Forelimb muscle (tissue), 1 donor: ENCODE measurements around the gene KCNK2. TPM values are rescaled to one million over a fixed set of nuclear protein-coding genes. Genes with fewer than 3 reads are reported as not detected.
"Not testable (repeated sequence)": the region's sequence is repeated elsewhere in the genome, so short reads cannot be mapped to it uniquely, and the experiment has no call there.

Source experiments
- DNase-seq: peaks from one replicate; pipeline ENCODE4 v3.0.0-alpha.2; 2013; ENCODE audit warnings: low read depth
- polyA plus RNA-seq: library from polyadenylated mRNA; unstranded; fragments of 120-200 nt; gene quantifications from one replicate; pipeline ENCODE4 v1.2.1, GENCODE V29; 2013; ENCODE audit not compliant: insufficient read length

The KCNK2 gene
- polyA plus RNA-seq, 1 donor: 2.5 TPM

DNA sequence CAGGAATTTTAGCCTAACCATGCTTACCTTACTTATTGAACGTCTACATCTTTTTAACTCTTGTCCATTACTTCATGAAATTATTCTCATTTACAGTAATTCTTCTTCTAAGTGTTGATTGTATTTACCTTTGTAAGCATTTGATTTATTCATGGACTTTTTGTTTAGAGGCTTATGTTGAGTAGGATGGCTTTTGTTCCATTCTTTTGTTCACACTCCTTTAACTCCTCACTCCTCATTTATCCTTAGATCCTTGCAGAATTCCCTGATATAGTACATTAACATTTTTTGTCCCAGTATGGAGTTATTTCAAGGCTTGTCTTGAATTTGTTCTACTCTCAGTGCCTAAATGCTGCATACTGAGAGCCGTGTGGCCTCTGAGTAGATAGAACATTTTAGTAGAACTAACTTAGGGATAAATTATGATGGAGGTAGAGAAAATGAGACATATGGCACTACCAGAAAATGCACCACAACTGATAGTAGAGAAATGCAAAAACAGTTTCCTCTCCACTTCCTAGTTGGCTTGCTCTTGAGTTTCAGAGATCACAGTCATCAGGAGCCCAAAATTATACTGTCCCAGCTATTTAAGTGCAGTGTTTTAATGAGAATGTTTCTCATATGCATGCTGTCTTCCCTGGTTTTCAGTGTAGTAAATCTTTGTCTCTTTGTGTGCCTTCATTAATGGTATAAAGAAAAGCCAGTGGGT lies 69.5 kb downstream of the KCNK2 start:
- no peak for DNase-seq

DNA sequence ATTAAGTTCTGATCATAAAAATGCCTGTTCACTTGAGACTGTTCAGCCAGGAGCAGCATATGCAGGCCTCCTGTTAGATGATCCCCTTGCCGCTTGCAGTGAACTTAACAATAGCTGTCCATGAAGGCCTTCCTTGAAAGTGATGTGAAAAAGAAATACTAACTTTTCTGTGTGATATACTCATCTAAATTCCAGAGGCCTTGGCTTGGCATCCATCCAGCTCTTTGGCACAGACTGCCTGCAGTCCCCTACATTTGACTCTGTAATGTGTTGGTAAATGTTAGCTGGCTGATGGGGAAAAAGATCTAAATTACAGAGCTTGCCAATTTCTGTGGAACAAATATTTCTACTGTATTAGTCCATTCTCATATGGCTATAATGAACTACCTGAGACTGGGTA lies 73.7 kb downstream of the KCNK2 start:
- no peak for DNase-seq

DNA sequence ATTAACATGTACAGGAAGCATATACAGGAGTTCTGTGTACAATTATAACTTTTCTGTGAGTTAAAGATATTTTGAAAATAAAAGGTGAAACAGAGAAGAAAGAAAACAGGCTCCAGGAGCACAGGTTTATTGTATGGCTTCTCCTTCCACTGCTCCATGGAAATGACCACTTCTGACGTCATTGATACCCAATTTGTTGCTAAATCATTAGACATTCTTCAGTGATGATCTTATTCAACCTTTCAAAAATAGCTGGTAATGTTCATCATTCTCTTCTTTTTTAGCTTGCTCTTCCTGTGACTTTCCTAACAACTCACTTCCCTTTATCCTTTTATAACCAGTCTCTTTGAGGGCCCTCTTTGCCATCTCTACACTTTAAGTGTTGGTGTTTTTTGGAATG lies 77.8 kb downstream of the KCNK2 start:
- no peak for DNase-seq

DNA sequence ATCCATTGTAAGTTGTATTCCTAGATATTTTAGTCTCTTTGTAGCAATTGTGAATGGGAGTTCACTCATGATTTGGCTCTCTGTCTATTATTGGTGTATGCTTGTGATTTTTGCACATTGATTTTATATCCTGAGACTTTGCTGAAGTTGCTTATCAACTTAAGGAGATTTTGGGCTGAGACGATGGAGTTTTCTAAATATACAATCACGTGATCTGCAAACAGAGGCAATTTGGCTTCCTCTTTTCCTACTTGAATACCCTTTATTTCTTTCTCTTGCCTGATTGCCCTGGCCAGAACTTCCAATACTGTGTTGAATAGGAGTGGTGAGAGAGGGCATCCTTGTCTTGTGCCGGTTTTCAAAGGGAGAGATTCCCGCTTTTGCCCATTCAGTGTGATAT lies 80.6 kb downstream of the KCNK2 start:
- DNase-seq: not testable (repeated sequence)

DNA sequence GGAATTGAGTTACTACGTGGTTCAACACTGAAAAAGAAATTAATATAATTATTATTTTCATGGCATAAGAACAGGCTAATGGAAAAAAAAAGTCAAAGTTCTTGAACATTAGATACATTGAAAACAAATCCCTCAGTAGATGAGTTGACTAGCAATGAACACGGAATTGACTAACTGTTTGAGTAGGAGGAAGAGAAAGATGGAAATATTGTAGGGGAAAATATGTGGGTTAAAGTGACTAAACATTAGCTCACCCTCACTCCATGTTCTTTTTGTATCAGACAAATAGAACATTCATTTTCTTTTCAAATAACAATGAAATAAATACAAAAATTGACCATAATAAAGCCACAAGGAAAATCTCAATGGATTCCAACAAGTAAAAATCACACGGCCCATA lies 84.3 kb downstream of the KCNK2 start:
- DNase-seq: no peak

DNA sequence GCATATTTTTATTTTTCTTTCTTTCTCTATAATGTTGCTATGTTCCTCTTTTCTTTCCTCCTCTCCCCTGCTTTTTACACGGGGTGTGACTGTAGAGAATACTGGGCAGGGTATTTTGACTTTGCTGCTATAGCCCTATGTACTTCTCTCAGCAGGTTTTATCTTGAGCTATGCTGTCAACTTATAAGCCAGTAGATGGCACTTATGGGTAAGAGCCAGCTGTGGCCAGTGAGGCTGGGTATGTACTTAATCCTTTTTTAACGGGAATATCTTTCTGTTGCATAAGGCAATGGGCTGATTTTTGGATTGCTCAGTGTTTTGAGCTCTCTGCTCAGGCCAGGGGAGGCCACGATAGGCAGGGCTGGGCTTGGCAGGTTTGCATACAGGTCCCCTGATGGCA lies 99.0 kb downstream of the KCNK2 start:
- no peak for DNase-seq

DNA sequence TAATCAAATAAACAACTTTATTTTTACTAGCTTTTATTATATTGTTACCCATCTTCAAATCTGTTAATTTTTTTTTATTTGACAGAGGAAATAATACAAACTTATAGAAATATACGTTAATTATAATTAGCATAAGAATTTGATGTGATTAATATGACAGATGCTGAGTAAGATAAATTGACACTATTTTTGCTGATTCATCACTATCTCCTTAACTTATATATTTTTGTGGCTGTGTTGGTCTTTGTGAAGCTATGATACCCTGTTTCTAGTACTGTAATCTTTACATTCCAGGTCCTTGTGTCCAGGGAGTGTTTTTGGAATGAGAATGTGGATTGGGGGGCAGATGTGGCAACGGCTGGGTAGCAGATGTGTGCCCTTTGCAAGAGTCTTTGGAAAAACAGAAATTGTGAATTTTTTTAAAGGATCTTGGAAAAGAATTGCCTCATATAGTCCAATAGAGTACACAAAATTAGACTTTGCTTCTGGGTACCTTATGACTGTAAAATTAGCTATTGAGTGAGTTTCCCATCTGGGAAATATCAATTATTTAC lies 102.6 kb downstream of the KCNK2 start:
- DNase-seq: no peak

DNA sequence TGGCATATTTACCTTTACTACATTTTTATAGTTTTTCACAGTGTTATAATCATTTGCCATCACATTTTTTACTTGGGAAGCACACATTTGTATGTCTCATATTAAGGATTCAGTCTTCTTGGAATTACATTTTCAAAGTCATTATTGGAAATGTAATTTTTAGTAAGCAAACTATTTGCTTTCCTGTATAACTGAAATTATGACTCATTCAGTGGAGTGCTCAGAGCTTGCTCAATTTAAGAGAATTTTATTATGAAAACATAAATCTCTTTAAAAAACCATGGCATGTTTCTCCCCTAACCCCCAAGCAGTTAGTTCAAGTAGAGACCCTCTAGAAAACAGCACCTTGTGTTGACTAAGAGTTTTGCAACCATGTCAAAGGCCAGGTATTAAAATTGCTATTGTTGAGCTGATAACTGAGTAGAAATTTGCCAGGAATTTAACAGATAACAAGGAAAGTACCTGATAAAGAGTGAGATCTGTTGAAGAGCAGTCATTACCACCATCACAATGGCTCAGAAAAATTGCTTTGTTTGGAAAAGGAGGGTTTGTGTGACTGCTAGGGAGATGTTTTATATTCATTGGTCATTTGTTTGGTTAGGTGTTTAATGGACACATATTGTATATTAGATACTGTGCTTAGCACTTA lies 105.9 kb downstream of the KCNK2 start:
- DNase-seq: no peak

DNA sequence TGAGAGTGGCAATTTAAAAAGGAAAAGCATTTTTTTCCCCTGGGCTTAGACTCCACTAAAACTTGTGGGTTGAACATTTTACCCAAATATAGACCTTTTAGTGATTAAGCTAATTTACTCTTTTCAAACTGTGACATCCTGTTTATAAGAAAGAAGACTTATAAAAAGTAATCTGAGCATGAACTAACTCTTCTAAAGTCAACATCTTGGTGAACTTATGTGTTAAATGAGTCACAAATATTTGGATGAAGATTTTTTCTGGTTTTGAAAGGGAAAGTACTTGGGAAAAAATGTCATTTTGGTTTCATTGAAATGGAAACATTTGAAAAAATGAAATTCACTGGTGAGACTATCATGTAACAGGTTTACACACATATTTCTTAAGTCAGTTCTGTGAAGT lies 109.8 kb downstream of the KCNK2 start:
- DNase-seq: no peak

DNA sequence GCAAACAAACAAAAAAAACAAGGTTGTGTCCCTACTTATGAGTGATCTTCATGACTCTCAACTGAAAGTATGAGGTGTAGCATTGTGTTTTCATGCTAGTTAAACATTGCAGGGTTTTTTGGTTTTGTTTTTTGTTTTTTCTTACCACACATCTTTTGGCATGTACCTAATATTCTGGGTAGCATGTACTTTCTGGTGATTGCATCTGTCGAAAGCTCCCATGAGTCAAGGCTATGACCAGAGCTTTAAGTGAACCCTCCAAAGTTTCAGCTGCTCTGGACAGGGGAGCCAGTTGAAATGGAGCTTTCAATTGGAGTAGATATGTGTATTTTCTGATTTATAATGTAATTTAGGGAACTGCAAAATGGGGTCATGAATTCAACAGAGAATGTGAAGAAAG lies 115.5 kb downstream of the KCNK2 start:
- no peak for DNase-seq

DNA sequence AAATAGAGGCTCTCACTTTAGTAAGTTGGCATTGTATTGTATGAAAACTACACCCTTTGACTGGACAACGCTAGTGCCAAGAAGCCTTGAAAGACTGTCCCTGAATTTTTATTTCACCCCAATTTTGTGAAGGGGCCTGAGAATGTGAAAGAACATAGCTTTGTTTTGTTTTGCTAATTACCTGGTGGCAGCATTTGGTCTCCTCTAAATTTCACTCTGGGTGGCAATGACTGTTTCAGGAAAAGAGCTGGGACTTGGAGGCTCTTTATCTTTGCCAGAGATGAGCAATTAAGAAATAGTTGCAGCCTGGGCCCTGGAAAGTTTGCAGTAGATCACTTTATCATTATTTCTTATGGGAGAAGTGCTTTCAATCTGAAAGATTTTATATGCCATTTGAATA lies 117.6 kb downstream of the KCNK2 start:
- no peak for DNase-seq

DNA sequence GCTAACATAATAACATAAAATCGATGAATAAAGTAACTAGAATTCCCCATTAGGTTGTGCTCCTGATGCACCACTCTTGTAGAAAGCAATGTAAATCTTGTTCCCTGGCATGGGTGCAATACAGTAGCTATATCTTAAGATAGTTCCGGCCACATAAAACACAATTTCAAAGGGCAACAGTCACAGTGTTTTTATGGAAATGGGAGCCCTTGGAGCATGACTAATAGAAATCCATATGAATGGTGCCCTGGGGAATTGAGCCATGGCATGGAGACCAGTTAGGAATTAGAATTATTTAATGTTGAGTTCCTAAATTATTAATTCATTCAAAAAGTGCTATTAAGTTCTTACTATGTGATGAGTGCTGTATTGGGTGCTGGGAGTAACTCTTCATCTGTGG lies 118.7 kb downstream of the KCNK2 start:
- no peak for DNase-seq

DNA sequence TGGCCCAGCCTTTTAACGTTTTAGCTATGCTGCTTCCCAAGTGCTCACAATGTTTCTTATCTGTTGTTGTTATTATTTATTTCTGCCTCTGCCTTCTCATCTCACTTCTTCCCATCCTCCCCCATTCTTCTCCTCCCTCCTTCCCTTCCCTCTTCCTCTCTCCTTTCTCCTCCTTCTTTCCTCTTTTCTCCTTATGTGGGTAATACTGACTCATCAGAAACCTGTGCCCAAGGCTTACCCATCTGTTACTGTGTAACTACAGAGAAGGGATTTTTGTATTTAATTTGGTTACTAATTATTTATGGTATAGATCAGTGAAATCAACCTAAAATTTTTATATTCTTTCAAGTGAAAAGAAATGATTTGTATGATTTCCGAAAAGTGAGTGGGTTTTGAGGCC lies 120.3 kb downstream of the KCNK2 start:
- no peak for DNase-seq

DNA sequence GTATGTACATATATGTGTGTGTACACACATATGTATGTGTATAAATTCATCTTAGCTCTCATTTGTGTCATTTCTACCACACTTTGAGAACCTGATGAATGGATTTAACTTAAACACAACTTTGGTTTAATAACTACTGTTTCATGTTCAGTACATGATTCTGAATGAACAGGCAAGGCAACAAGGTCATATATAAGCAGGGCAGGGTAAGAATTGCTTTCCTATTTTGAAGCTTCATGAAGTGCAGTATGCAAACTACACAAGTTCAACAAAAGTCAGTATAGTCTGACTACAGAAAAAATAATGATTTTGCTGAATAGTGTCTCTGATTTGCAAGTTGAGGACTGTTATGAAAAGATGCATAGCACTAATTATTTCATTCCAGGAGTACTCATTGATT lies 127.6 kb downstream of the KCNK2 start:
- DNase-seq: no peak

DNA sequence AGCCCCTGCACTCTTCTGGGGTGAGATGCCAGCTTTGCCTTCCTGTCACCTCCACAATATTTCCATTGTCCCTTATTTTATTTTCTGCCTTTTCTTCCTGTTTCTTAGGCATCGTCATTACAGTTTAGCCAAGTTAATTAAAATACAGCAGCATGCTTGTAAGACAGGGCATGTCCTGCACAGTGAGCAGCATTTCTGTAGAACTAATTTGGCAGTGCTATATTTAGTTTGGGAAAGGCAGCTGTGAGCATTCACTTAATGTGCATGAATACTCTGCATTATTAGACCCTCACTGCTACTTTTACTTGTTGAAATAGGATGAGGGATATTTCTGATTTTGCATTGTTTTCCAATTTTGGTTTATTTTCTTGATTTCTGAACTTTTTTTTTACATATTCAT lies 133.3 kb downstream of the KCNK2 start:
- DNase-seq: no peak

DNA sequence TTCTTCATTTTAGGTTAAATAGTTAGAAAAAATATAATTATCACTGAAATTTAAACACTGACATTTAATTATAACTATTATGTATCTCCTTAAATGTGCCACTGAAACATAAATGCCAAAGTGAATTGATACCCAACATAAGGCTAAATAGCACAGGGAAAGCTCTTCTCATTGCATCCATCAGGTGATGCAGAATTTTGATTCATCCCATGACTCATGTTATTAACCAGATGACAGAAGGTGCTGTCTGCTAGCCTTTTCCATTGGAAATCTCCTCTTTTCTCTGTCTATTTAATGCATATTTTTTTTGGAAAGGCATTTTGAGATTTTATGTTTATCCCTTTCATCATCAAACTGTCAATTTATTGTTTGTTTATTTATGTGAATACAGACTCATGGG lies 136.8 kb downstream of the KCNK2 start:
- no peak for DNase-seq

DNA sequence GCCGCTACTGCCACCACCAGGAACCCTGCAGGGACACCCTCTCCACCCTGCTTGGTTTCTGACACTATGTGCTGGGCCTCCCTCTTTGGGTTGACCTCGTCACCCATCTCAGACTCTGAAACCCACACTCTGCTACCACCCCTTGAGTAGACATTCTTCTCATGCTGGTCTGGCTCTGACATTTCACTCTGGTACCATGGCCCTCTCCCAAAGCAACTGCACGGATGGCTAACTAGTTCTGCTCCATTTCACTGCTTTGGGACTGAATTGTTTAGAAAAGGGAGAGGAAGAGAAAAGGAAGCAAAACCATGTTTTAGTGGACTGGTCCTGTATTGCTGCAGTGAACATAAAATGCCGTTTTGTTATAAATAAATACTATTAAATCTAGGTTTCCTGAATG lies 137.8 kb downstream of the KCNK2 start:
- DNase-seq: no peak

DNA sequence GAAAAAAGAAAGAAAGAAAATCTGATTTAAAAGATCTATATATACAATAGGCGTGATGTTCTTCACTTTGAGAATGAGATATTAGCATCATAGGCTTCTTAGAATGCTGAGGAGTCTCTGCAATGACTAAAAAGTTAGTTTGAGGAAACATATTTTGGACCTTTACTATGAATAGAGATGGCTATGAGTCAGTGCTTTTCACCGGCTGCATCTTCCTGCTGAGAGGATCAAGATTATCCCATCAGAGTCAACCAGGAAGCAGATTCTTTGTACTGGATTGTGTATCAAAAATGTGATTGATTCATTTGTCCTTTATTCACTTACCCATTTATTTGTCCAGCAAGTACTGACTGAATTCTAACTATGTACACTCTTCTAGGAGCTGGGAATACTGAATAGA lies 144.2 kb downstream of the KCNK2 start:
- DNase-seq: no peak

DNA sequence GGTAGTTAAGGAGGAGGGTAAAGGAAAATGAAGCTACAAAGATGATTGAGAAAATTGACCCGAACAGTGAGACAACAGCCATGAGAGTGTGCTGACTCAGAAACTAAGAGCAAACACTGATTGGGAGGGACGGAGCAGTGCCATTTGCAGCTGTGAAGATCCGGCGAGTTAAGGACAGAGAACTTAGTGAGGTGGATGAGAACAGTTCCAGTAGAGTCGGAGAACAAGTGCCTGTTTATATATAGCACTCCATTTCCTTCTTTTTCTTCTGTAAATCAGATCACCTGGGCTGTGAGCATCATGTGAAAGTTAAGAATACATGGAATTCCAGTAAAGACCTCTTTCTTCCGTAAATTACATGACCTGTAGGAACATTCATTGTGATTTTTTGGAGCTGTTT lies 145.7 kb downstream of the KCNK2 start:
- DNase-seq: no peak

DNA sequence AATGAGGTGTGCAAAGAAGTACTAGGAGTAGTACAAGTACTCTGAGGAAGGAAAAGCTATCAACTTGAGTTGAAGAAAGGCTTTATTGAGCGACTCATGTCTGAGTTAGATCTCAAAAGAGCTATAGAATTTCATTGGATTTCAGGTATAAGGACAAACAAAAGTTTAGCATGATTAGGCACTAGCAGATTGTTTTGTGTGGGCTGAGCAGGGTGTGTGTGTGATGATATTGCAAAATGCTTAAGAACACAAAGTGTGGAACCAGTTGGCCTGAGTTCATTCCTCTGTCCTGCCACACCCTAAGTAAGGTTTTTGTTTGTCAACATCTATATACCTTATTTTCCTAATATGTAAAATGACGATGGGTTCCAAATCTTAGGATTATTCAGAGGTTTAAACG lies 158.9 kb downstream of the KCNK2 start:
- no peak for DNase-seq

DNA sequence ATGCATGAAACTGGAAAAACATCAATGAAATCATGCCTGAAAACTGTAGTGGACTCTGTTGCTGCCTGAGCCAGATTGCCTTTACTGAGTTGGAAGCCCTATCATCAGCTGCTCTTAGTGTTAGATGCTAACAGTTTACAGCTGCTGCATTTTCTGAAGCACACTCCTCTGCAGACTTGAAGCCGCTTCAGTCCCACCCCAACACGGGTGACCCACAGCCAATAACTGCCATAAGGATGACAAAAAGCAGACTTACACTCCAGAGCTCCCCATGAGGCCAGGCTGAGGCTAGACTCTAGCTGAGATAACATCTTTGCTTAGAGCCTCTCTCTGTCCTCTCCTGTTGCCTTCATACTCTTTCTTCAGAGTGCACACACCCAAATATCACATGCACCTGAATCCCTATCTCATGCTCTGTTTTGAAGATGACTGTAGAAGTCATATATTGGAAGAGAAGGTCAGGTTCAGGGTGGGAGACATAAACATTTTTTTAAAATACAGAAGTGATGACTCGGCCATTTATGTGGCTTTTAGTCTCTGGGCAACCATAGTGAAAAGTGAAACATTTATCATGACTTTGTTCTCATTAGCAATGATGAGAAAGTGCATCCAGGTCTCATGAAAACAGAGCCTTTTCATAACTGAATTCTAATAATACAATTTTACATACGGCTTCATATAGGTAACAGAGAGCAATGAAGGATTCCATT lies 161.0 kb downstream of the KCNK2 start:
- DNase-seq: peak; percentile 11

DNA sequence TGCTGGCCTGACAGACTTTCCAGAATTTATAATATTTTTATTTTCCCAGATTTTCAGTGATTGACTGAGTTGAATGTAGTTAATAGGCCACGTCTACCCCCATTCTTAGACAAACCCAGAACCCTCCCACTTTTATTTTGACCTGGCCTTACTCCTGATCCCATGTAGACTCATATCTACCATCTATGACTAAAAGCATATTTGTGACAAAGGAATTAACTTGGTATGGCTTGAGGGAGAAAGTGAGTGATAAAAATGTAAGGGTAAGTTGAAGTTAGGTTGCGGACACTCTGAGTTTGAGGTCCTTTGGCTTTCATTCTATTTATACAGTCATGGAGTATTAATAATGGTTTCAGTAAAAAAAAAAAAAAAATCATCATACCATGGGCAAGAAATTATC lies 168.4 kb downstream of the KCNK2 start:
- no peak for DNase-seq

DNA sequence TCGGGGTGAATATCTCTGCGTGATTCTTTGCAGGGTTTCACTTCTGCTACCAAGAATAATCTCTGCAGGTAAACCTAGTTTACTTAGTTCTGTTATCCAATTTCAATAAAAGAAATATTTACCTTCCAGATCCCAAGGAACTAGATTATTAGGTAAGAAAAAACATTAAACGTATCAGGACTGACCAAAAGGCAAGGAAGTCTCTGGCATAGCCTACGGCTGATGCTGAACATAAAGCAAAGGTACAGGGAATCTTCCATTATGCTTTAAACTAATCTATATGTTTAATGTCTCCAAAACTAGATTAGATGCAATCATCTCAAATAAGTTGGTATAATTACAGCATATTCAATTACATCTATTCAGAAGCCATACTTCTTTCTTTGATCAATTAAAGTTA lies 168.9 kb downstream of the KCNK2 start:
- DNase-seq: no peak
